Mucosa of gallbladder (tissue), 1 donor: ENCODE results near the gene HRH3. TPM values are rescaled to one million over a fixed set of nuclear protein-coding genes. Genes with fewer than 3 reads are reported as not detected.

Source experiments
- DNase-seq: peaks from one replicate; pipeline ENCODE4 v3.0.0-alpha.2; 2020; ENCODE audit warnings: low spot score
- total RNA-seq: library from RNA; stranded (reverse); gene quantifications from one replicate; pipeline ENCODE4 v1.2.1, GENCODE V29; 2021
- donor health status: DM: no; HTN: no; CAD: no.

The HRH3 gene
- total RNA-seq, 1 donor from 2014 or later = not detected

DNA sequence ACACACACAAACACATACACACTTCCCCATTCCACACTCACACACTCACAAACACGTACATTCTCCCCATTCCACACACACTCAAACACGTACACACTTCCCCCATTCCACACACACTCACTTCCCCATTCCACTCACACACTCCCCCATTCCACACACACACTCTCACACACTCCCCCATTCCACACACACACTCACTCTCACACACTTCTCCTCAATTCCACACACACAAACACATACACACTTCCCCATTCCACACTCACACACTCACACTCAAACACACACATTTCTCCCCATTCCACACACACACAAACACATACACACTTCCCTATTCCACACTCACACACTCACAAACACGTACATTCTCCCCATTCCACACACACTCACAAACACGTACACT is 9.6 kb upstream of the HRH3 start:
- DNase-seq = no peak

DNA sequence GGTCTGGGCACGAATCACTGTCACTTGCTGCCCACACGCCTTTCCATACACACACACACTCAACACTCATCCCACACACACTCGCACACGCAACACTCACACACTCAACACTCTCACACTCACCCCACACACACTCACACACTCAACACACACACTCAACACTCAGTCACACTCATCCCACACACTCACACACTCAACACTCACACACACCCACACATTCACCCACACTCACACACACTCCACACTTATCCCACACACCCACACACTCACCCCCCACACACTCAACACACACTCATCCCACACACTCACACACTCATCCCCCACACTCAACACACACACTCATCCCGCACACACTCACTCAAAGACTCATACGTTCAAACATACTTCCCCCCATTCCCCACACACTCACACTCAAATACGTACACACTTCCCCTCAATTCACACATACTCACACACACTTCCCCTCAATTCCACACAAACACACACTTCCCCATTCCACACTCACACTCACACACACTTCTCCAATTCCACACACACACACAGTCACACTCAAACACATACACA is 9.0 kb upstream of the HRH3 start:
- DNase-seq = no peak

DNA sequence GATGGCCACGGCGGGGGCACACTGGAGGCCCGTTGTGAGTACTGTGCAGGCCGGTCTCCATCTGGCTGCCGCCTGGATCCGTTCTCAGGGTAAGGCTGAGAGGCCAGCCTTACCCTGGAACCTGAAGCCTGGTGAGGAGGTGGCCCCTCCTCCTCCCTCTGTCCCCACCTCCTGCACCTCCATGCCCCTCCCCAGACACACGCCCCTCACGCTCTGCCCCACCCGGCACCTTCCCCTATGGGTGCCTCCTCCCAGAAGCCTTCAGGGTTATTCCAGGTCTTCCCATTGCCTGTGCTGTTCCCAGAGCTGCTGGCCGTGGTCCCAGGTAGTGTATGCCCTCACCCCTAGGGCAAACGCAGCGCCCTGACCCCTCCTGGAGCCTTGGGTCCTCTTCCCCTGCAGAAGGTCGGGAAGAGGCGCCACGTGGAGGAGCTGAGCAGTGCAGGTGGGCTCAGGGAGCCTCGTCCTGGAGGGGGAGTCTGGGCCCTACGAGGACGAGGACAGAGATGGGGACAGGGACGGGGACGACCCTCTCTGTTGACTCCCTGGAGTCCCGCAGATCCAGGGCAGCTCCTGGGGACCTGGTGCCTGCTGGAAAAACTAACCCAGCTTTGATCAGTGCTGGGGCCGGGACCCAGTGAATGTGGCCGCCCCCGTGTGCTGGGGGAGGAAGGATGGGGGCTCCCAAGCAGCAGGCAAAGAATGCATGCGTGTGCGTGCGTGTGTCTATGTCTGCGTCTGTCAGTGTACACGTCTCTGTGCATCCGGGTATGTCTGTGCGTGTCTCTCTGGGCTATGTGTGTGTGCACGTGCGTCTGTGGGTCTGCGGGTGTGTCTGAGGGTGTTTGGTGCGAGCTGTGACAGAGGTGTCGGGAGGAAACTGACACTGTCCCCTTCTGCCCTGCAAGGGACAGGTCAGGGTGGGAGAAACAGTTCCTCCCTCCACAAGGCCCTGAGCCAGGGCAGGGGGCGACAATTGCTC is 8.2 kb upstream of the HRH3 start:
- no peak for DNase-seq

DNA sequence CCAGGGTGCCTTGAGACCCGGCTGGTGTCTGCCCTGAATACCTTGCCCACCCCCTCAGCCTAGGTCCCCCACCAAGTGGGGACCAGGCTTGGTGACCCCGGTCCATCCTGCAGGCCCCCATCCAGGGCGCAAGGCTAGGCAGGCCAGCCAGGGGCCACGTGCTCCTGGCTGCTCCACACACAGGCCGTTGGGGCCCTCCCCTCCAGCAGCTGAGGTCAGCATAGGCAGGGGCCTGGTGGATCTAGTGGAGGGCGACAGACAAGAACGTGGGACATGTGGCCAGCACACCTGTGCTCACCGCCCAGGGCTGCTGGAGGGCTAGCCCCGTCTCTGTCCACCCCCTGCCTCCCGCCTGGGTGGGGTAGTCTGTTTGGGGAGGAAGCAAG is 7.5 kb upstream of the HRH3 start:
- DNase-seq = no peak

DNA sequence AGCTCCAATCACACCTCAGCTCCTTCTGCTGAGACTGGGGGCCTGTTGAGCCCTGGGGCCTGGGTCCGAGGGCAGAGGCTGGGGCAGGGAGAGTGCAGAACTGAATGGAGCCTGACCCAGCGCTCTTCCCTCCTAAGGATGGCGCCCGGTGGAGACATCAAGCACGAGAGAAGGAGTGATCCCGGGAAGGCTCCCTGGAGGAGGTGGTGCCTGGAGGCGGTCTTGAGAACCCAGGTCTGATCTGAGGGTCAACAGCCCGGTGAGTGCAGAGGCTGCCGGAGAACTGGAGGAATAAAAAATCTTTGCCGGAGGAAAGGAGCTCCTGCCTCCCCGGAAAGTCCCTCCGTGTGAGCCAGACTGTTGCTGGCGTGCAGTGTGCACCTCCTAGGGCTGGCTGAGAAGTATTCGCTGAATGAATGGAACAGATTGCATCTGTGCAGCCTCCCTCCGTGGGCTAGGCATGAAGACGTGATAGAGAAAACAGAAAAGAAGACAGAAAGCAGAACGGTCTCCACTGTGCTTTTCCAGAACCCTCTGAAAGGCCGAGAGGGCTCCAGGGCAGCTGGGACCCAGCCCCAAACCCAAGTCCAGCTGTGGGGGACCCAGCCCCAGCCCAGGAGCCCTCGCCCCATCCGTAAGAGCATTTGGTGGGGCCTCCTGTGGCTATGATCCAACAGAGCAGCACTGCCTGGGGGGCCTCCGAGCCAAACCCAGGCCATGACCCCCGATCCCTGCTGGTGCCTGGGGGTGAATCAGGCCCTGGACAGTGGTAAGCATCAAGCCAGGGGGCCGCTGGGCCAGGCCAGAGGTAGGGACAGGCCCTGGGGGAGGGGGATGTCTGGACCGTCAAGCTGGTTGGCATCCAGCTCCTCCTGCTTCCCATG is 6.9 kb upstream of the HRH3 start:
- no peak for DNase-seq

DNA sequence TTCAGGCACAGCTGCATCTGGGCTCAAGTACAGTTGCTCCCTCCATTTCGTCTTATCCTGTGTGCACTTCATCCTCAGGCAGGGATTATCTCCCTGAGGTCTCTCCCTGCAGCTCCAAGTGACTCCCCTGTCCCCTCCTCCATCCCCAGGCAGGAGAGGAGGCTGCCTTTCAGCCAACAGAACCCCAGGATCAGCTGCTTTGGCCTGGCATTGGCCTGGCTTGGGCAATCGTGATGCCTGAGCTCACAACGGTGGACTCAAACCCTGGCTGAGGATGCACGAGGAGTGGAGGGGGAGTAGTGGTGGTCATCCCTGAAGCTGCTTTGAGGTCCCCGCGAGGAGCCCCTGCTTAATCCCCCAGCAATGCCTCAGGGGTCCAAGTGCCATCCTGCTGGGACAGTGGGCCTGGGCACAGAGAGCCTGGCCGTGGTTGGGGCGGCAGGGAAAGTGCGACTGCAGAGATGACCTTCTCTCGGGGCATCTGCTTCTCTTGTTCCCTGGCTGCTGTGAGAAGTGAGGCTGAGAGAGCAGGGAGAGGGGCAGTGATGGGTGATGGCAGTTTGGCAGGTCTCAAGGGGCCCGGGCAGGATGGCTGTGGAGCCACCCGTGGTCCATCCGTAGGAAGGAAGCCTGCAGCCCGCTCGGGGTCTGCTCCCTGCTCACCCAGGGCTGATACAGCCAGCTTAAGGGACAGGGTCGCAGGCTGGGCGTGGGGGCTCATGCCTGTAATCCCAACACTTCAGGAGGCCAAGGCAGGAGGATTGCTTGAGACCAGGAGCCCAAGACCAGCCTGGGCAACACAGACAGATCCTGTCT is 6.0 kb upstream of the HRH3 start:
- DNase-seq = no peak

DNA sequence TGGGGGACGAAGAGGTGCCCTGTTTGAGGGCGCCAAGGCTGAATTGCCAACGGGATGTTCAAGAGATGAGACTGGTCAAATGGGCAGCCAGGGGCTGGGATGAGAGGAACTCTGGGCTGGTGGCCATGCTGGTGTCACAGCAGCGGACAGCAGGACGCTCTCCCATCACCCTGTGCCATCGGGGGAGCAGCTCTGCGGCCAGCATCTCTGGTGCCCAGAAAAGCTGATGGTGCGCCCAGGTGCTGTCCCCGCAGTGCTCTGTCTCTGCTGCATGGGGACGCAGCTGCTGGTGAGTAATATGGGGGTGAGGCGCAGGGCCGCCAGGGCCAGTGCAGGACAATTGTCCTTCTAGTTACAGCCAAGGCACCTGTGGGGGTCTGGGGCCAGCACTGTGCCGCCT is 4.9 kb upstream of the HRH3 start:
- no peak for DNase-seq

DNA sequence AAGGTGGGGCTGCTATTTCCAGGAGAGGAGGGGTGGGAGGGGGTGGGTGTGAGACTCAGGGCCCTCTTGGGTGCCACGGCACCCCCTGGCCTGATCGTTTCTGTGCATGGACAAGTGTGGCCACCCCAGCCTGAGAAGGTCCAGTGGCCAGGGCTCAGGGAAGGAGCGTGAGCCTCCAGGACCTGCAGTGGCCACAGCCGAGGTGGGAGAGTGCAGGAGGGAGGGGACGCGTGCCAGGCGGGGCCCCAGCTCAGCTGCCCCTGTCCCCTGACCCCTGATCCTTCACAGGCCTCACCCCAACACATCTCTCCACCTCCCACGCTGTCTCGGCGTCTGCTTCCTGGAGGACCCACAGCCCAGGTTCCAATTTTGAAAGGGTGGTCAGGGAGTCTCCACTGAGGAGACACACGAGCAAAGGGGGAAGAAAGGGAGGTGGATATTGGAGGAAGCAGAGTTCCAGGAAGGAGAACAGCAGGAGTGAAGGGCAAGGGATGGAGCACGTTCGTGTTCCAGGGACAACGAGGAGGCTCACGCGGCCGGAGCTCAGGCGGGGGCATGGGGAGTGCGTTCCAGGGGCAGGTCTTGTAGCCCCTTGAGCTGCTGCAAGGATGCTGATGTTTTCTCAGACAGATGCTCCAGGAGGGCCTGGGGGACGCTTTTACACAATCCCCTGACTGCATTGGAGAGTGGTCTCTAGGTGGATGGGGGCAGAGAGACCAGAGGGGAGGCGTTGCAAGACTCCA is 4.2 kb upstream of the HRH3 start:
- no peak for DNase-seq

DNA sequence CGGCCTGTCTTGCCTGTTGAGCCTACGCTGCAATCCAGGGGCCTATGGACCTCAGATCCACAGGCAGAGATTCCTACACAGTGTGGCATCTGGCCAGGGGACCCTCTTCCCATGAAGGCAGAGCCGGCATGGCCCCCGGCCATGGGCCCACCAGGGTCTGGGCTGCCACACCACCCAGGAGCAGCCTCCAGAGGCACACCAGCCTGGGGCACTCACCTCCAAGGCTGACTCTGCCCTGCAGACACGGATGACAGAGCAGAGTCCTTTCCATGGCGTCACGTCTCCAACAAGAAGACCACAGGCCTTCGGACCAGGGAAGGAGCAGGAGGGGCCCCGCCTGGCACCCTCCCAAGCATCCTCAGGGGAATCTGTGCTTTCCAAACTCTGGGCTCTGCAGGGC is 3.5 kb upstream of the HRH3 start:
- no peak for DNase-seq

DNA sequence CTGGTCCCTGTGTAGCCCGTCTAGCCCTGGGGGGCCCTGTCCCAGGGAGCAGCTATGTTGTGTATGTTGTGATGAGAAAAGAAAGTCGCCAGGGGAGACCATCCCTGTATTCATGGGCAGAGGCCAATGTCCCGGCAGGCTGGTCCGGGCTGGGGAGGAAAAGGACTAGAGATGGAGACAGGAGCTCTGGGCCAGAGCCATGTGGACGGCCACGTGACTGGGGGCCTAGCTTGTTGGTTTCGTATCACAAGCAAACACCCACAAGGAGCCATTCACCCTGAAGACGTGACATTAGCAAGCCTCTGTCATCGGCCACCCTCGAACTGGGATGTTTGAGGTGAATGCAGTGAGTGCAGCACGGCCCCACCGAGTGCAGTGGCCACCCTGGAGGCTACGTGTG is 2.9 kb upstream of the HRH3 start:
- DNase-seq = no peak

DNA sequence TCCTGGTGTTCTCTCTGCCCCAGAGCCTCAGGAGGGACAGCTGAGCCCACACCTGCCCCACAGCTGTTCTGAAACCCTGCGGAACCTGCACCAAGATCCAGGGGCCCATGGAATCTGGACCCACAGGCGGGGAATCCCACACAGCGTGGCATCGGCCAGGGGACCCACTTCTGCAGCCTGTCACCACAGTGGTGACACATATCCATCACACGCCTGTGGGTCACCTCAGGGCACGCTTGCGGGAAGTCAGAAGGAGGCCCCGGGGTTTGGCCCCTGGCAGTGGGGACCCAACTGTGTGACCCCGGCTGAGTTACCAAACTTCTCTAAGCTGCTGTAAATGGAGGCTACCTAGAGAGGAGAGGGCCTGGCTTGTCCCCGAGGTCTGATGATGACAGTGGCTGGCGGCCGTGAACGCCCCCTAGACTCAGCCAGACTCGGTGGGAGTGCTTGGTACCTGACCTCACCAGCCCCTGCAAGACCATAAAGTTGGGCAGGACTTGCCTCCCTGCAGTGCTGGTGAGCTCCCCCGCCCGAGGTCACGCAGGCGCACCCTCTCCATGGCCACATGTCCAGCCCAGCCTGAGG is 2.3 kb upstream of the HRH3 start:
- no peak for DNase-seq

DNA sequence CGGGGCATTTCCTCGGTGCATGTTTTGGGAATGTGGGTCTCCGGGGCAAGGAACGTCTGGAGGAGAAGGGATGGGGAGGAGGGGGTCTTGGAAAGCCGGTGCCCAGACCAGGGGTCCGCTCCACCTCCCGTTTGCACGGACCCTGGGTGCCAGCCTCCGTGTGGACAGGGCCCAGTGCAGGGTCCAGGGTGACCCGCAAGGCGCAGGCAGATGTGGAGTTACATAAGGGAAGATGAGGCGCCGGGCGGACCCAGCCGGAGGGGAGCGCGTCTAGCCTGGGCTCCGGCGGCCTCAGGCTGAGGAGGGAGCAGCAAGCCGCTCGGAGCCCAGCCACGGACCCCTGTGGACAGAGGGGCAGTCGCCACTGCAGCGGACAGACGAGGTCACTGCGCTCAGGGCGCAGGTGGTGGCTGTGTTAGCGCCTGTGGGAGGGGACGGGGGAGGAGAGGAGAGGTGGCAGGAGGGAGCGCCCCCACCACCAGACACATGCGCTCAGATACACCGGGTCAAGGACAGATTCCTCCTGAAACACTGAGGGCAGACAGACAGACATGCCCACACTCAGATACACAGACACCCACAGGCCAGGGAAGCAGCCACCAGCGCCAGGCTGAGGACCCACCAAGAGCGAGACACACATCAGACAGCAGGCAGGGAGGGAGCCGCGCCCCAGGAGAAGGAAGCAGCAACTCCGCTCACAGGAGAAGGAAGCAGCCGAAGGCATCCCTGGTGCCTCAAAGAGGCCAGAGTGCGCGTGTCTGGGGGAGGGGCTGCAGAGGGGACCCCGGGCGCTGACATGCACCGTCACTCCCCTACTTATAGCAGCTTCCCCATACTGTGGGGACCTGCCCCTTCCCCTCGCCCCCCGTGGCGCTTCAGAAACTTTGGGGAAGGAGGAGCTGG is 839 bp upstream of the HRH3 start:
- no peak for DNase-seq

DNA sequence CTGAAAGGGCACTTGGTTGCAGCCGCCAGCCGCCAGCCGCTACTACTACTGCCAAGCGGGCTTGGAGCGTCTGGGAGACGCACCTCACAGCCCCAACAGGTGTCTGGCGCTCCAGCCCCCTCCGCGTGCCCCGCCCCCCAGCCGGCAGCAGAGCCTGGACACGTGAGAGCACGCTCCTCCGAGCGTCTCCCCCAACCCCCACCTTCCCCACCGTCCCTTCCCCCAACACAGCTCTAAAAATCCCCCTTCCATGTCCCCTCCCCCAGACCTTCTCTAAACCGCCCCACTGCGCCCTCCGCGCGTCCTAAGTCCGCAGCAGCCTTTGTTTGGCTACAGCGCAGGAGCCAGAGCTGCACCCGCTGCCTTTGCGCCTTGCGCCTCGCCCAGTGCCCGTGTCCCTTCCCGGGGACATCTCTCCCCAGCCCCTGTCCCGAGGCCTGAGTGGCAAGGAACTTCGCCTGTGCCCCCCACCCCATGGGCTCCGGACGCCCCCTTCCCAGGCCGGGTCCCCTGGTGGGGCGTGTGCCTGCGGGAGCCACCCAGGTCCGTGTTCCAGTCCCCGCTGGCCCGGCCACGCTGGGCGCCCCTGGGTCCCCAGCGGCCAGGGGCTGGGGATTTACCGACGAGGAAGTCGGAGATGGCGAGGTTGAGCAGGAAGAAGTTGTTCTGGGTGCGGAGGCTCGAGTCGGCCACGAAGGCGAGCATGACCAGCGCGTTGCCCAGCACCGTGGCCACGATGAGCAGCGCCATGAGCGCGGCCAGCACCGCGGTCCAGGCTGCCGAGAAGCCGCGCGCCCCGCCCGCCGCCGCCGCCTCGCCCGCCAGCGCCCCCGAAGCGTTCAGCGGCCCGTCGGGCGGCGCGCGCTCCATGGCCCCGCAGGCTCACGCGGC is 732 bp downstream of the HRH3 start:
- DNase-seq = no peak

DNA sequence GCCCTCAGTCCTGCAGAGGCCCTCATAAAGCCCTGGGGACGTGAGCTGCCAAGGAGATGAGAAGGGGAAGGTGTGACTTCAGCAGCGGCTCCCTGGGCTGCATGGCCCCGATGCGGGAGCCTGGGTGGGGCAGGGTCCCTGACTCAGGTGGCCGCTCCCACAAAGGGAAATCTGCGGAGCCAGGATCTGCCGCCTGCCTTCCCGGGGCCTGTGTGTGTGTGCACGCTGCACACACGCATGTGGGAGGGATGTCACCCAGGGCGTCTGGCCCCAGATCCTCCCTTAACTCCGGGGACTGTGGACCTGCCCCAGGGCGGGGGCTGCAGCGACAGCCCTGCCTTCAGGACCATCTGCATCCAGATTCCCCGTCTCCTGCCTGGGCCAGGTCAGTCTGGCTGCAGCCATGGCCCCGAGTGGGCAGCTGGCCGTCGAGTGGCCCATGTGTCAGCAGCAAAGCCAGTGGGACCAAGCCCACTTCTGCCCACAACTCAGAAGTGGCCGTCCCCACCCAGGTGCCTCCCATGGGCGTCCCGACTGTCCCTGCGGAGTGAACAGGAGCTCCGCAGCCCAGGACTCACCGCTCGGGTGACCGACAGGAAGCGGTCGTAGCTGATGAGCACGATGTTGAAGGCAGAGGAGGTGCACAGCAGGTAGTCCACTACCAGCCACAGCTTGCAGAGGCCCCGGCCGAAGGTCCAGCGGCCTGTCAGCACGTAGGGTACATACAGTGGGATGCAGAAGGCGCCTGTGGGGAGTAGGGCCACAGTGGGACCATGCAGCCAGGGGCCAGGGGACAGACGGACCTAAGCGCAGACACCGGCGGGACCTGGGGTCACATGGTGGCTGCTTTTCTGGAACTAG is 1.9 kb downstream of the HRH3 start:
- no peak for DNase-seq

DNA sequence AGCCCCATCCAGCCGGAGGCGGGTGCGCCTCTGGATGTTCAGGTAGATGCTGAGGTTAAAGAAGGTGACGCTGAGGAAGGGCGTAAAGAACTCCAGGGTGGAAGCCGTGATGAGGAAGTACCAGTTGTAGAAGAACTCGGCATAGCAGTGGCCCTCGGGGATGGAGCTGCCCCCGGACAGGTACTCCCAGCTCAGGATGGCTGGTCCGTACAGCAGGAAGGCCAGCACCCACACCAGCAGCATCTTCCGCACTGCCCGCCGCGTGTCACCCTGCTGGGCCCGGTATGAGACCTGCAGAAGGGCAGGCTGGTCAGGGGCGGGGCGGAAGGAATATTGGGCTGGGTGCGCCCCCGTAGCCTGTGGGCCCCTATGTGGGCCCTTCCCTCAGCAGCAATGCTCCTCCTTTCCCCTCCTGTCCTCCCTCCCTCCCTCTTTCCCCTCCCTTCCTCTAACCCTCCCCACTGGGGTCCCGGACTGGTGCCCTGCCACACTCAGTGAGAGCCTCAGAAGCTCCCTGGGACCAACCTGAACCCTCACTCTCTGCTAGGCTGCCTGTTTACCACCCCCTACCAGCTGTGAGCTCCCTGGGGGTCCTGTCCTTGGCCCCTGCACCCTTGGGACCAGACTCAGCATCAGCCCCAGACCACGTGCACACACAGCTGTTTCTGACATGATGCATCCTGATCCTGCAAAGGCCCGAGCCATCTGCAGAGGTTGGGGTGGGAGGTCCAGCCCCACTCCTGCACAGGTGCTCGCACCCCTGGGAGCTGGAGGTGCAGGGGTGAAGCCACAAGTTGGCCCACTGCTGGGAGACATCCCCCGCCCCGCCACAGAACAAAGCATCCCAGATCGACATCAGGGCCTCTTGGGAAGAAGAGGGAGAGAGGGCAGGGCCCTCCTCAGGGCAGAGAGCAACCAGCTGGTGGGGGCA is 3.2 kb downstream of the HRH3 start:
- DNase-seq = no peak

DNA sequence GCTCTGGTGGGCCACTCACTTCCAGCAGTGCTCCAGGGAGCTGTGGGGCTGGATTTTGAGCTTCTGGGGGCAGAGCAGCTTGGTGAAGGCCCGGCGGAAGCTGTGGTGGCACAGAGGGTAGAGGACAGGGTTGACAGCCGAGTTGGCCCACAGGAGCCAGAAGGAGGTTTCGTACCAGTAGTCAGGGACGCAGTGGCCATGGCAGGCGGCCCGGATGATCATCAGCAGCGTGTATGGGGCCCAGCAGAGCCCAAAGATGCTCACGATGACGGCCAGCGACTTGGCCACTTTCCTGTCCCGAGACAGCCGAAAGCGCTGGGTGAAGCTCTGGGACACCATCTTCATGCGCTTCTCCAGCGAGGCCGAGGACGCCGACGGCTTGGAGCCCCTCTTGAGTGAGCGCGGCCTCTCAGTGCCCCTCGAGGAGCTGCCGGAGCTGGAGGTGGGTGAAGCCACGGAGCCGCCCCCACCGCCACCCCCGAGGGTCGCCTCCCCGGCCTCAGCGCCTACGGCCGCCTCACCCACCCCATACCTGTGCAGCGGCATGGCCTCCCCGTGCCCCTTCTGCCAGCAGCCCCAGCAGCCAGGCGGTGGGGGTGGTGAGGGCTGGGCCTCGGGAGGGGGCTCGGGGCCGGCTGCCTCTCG is 4.0 kb downstream of the HRH3 start:
- no peak for DNase-seq
